Lower lobe of right lung (tissue), 2 donors: Measurements from ENCODE around the gene DUOX2. TPM values are rescaled to one million over a fixed set of nuclear protein-coding genes. Genes with fewer than 3 reads are reported as not detected.

ENCODE experiments used
- ATAC-seq, 2 donors: fragments of 200-7000 bp; cut with Tn5 transposase; one replicate each; pipeline ENCODE4 v1.9.1; 2020 to 2022; ENCODE audit warnings: mild to moderate bottlenecking in 2 of 2, moderate library complexity in 2 of 2
- DNase-seq: peaks from one replicate; pipeline ENCODE4 v3.0.0-alpha.2; 2020
- H3K27ac ChIP-seq: fragments of 200-600 bp; one replicate; pipeline ENCODE4 v1.8.0; 2022
- H3K27me3 ChIP-seq: fragments of 200-600 bp; one replicate; pipeline ENCODE4 v1.8.0; 2022; ENCODE audit warnings: low read depth
- H3K36me3 ChIP-seq: fragments of 200-600 bp; one replicate; pipeline ENCODE4 v1.8.0; 2022; ENCODE audit warnings: mild to moderate bottlenecking
- H3K4me1 ChIP-seq: fragments of 200-600 bp; one replicate; pipeline ENCODE4 v1.8.0; 2022
- H3K4me3 ChIP-seq: fragments of 200-600 bp; one replicate; pipeline ENCODE4 v1.8.0; 2022; ENCODE audit warnings: mild to moderate bottlenecking
- H3K9me3 ChIP-seq: fragments of 200-600 bp; one replicate; pipeline ENCODE4 v1.8.0; 2022
- intact Hi-C: fragments of 100-400 bp; cut with DNase I; formaldehyde crosslinking; loops from one replicate; pipeline ENCODE4 v1.11.0; 2022
- total RNA-seq: library from RNA; stranded (reverse); fragmentation: NEBNext Ultra II Directional; extraction: Animal tissue kit (Norgen Biotek cat#: 25700); gene quantifications from one replicate; pipeline ENCODE4 v1.2.1, GENCODE V29; 2021
- TF ChIP-seq, protein P1 (sequence below): fragments of 200-600 bp; IDR thresholded peaks from one replicate; pipeline ENCODE4 v1.8.0; 2022; ENCODE audit warnings: antibody characterized with exemption, mild to moderate bottlenecking
- donor health status: DM: no; HTN: yes; CAD: no; lungs with severe emphysema.

Gene DUOX2
- total RNA-seq, 1 donor from 2014 or later, result 4.0 TPM

GRCh38 chr15:45094358-45094730 lies 19.6 kb downstream of the DUOX2 start:
- TF ChIP-seq, protein P1, sequence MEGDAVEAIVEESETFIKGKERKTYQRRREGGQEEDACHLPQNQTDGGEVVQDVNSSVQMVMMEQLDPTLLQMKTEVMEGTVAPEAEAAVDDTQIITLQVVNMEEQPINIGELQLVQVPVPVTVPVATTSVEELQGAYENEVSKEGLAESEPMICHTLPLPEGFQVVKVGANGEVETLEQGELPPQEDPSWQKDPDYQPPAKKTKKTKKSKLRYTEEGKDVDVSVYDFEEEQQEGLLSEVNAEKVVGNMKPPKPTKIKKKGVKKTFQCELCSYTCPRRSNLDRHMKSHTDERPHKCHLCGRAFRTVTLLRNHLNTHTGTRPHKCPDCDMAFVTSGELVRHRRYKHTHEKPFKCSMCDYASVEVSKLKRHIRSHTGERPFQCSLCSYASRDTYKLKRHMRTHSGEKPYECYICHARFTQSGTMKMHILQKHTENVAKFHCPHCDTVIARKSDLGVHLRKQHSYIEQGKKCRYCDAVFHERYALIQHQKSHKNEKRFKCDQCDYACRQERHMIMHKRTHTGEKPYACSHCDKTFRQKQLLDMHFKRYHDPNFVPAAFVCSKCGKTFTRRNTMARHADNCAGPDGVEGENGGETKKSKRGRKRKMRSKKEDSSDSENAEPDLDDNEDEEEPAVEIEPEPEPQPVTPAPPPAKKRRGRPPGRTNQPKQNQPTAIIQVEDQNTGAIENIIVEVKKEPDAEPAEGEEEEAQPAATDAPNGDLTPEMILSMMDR, result no peak
- no peak for ATAC-seq
- DNase-seq, result no peak

DNA sequence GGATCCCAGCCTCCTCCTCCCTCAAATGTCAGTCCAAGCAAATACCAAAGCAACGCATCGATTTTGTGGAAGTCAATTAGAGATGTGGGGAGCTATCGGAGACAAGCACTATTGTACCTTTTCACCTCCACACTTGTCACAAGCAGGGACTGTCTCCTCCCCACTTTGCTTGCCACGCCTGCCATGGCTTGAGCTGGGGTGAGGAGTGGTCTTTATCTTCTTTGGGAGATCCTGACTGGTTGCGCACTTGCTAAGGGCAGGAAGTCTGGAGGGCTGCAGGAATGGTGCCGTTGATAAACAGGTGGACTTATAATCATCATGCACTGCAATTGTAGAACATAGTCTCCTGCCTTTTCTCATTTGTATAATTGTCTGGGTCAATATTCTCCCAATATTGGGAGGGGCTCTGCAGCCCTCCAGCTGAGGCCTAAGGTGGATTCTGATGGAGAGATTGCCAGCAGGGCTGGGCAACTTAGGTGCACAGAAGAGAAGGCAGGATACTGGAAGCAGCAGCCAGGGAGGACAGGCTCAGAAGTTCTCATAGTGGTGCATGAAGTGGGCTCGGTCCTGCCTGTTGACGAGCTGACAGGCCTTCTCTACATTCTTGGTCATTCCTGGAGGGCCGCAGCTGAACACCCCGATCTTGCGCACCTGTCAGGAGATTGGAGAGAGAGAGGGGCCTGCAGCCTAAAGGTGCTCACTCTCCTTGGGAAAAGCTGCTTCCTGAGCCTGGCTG lies 20.2 kb downstream of the DUOX2 start:
- TF ChIP-seq, protein P1, result no peak

More at GRCh38 chr15:45094358-45094730, 19.6 kb downstream of the DUOX2 start:
- intact Hi-C loops, result no loop called here
- Histone ChIP-seq H3K27me3 (no peaks in the 10 kb centered on the region), H3K4me3 (no peak overlapping the region), H3K9me3 (no peaks in the 10 kb centered on the region), H3K36me3 (no peaks in the 10 kb centered on the region), H3K27ac (no peak overlapping the region), H3K4me1 (no peaks in the 10 kb centered on the region)

DNA sequence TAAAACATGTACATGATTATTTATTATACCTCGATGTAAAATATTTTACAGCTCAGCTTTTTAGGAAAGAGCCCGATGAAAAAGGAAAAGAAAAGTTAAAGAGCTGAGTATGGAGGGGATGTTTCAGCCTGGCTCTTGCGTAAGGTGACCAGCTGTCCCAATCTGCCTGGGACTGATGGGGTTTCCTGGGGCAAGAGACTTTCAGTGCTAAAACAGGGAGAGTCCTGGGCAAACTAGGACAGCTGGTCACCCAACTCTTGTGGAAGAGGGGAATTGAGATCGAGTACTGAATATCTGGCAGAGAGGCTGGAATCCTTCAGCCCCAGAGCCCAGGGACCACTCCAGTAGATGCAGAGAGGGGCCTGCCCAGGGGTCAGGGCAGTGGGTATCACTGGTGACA lies 21.0 kb downstream of the DUOX2 start:
- Histone ChIP-seq H3K27ac (no peak overlapping the region), H3K9me3 (no peaks in the 10 kb centered on the region), H3K4me3 (no peak overlapping the region), H3K27me3 (no peaks in the 10 kb centered on the region), H3K4me1 (no peaks in the 10 kb centered on the region), H3K36me3 (no peaks in the 10 kb centered on the region)
- DNase-seq (no peak), ATAC-seq (no peak)
- intact Hi-C loops, result no loop called here
- TF ChIP-seq, protein P1, result no peak

More for the DNA sequence above, 20.2 kb downstream of the DUOX2 start:
- Histone ChIP-seq H3K36me3 (no peaks in the 10 kb centered on the region), H3K27ac (no peak overlapping the region), H3K9me3 (no peaks in the 10 kb centered on the region), H3K4me3 (no peak overlapping the region), H3K27me3 (no peaks in the 10 kb centered on the region), H3K4me1 (no peaks in the 10 kb centered on the region)
- intact Hi-C loops, result no loop called here
- ATAC-seq, result no peak
- DNase-seq, result no peak

DNA sequence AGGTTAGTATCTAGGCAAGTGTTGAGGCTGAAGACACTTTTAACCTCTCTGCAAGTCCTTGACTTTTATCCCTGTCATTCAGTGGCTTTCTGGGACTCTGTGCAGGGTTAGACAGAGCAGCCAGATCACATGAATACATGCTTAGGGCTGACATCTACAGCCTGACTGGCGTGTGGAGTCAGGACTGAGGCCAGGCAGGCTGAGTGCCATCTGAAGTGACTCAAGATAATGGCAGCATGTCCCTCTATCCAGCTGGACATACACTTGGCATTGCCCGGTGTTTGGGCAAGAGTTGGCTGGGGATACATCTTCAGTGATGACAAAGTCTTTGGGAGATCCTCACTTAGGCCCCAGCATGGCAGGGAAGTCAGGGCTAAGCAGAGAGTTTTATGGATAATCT lies 22.4 kb downstream of the DUOX2 start:
- H3K9me3 ChIP-seq, result no peaks in the 10 kb centered on the region
- H3K4me3 ChIP-seq, result no peak overlapping the region
- H3K36me3 ChIP-seq, result no peaks in the 10 kb centered on the region
- DNase-seq, result no peak
- intact Hi-C loops, result no loop called here
- H3K4me1 ChIP-seq, result no peaks in the 10 kb centered on the region
- no peaks in the 10 kb centered on the region for H3K27me3 ChIP-seq
- no peak for ATAC-seq
- H3K27ac ChIP-seq, result no peak overlapping the region
- TF ChIP-seq, protein P1, result no peak

- no peak overlapping the region for H3K4me3 ChIP-seq
- DNase-seq (no peak), ATAC-seq (no peak)
- H3K36me3 ChIP-seq, result no peaks in the 10 kb centered on the region
- H3K27ac ChIP-seq, result no peak overlapping the region
- H3K9me3 ChIP-seq, result no peaks in the 10 kb centered on the region
- H3K4me1 ChIP-seq, result no peaks in the 10 kb centered on the region
- TF ChIP-seq, protein P1, result no peak
- intact Hi-C loops, result no loop called here
- H3K27me3 ChIP-seq, result peaks cover 3% of the 10 kb centered on the region
Observed at GRCh38 chr15:45091161-45091560, 22.8 kb downstream of the DUOX2 start.
